DMS53 (cell line): ENCODE results near the gene LHX1.

Experiments used
- DNase-seq: peaks from one replicate; lab custom pipeline; 2025; lab: John Stamatoyannopoulos, UW

LHX1 gene

DNA sequence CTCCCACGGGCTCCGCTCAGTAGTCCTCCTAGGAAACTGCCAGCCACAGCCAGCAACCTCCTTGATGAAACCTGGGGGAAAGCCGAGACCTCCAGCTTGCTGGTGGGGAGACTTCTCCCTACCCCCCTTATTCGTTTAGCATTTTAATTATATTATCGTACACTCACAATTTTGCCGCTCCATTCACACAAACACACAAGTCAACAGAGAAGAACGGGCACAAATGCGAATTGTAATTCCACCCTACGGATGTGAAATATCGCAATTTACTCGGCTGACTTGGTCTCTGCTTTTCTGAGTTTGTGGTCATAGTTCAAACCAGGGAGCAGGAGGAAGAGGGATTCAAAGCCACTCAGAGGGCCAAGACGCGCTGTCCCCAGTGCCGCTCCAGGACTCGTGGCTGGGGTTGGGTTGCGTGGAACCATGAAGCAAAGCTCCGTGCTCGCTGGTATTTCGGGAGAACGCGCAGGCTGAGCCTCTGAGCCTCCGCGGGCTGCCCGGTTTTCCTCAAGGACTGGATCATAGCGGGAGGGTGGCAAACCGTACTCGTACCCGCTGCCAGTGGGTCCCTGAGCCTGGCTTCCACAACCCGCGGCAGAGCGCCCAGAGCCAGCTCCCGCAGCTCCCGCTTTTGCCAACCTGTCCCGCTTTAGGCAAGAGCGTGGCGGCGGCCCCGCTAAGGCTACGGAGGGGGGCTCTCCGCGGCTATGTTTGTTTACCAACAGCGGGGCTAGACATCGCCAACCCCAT is 2.0 kb downstream of the LHX1 start:
- DNase-seq, result peak; percentile 50

DNA sequence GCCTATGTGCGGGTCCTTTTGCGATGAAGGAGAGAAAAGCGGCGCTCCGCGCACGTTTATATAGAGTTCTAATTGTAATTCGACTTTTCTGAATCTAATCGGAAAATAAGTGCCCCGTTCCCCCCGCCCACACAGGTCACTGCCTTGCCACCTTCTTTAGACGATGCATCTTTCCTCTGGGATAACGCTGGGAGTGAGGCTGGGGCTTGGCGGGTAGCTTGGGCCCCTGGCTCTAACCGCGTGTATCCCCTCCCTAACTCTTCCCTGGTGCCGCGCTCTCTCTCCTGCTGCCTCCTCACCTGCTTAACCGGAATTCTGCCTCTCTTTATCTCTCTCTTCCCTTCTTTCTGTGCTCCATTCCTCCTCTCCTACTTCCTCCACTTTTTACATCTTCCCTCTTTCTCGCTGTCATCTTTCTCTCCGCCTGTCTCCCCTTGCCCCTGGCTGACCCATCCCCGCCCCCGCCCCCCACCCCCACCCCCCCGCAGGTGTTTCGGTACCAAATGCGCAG is 2.6 kb downstream of the LHX1 start:
- DNase-seq, result peak; percentile 40

DNA sequence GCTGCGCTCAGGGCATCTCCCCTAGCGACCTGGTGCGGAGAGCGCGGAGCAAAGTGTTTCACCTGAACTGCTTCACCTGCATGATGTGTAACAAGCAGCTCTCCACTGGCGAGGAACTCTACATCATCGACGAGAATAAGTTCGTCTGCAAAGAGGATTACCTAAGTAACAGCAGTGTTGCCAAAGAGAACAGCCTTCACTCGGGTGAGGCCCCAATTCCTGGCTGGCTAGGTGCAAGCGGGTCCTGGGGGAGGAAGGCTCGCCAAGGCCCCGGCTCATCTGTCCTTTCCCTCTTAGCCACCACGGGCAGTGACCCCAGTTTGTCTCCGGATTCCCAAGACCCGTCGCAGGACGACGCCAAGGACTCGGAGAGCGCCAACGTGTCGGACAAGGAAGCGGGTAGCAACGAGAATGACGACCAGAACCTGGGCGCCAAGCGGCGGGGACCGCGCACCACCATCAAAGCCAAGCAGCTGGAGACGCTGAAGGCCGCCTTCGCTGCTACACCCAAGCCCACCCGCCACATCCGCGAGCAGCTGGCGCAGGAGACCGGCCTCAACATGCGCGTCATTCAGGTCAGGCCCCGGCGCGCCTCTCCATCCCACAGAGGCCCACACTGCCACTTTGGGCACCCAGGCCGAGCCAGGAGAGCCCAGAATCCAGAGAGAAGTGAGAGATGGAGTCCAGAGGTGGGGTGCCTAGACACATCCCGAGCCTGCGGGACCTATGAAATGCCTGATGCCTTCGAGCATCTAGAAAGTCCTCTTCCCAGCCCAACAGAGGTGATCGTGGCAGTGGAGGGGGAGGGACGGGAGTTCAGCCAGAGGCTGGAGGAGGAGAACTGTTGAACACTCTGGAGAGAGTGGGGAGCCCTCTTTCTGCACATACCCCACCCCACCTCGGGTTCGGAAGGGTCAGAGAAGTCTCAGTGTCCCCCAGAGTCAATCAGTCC is 3.3 kb downstream of the LHX1 start:
- DNase-seq, result no peak

DNA sequence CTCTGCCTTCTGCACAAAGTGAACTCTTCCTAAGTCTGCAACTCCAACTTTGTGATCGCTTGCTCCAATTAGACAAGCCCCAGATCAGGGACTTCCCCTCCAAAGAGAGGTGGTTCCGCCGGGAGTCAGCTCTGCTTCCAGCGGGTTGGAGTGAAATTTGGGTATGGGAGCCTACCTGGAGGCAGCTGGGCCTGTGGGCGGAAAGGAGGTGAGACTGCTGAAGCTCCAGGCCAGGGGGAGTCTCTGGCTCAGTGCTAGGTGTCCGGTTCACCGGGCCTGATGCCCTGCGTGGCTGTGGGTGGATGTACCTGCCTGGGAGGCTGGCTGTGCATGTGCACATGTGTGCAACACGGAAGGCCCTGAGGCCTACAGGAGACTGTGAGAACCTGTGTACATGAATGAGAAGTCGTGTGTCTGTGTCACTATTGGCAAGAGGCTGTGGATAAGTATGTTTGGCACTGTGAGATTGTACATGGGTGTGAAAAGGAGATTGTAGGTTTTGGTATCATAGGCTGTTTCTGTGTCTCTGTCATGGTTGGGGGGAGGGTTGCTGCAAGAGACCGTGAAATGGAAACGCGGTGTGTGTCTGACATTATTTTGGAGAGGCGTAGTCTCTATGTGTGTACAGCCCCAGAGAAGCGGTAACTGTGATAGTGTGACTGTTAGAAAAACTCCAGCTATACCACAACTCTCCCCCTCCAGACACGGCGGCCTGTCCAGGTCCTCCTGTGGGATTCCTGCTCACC is 4.2 kb downstream of the LHX1 start:
- DNase-seq, result peak; percentile 27

DNA sequence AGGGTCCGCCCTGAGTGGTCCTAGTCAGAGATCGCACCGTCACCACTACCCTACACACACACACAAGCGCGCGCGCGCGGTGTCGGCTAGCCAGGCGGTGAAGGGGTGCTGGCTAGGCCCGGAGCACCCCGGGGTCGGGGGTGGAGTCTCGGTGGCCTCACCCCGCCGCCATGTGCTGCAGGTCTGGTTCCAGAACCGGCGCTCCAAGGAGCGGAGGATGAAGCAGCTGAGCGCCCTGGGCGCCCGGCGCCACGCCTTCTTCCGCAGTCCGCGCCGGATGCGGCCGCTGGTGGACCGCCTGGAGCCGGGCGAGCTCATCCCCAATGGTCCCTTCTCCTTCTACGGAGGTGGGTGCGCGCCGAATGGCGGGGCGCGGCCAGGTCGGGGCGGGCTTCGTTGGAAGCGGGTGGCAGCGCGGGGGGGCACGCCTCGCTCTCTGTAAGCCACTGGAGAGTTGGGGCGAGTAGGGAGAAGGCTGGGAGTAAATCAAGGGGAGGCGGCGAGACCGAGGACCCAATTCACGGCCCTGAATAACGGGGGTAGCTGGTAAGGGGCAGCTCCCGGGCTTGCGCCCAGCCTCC is 4.8 kb downstream of the LHX1 start:
- peak; percentile 56 for DNase-seq

DNA sequence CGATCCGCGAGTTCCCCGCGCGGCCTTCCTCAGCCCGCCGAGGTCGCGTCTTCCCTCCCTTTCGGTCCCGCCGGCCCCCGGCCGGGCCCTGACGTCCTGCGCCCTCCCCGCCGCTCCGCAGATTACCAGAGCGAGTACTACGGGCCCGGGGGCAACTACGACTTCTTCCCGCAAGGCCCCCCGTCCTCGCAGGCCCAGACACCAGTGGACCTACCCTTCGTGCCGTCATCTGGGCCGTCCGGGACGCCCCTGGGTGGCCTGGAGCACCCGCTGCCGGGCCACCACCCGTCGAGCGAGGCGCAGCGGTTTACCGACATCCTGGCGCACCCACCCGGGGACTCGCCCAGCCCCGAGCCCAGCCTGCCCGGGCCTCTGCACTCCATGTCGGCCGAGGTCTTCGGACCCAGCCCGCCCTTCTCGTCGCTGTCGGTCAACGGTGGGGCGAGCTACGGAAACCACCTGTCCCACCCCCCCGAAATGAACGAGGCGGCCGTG is 5.4 kb downstream of the LHX1 start:
- peak; percentile 25 for DNase-seq

DNA sequence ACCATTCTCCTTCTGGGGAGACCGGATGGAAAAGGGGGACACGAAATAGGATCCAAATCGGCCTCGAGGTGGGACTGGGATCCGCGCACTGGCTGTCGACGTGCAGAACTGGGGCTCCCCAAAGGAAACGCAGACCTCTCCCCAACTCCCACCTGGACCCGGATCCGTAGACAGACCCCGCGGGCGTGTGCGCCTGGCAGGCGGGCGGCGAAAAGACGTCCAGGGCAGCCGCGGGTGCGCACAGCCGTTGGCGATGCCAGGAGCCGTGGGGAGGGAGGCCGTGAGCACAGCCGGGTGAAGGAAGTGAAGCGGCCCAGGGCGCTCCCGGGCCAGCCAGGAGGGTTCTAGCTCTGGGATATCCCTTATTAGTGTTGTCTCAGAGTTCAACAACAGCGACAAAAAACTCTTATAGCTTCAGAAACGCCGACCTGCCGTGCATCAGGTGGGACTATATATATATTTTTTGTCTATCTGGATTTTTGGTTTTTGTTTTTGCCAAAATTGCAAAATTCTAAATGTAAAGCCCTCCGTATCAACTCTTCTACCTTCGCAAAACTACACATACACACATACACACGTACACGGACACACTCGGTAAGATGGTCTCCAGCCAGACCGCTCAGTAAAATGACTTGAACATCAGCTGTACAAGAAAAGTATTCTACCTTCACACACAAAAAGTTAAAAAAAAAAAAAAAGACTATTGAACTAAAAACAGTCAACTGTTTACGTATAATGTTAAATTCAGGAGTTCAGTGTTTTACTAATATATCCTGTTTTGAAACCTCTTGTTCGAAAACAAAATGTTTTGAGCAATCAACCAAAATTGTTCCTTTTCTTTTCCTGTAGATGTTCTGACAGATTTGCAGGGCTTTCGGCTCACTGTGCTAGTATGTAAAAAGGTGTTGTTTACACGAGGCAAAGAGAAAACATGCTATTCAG is 6.2 kb downstream of the LHX1 start:
- no peak for DNase-seq

DNA sequence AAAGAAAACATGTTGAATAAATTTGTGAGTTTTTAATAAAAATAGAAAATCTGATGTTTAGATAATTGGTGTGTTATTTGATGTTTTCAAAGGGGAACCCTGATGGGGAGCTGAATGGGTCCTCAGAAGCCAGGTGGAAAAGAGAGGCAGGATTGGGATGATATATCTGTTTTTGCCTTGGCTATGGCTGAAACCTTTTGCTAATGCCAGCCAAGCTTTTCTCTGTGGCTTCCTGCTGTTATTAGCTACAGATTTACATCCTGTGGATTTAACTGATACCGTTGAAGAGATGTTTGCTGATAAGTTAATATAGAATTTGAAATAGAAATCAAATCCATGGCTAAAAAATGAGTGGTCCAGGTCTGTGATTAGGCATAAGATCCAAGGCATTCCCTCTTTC is 7.3 kb downstream of the LHX1 start:
- no peak for DNase-seq

DNA sequence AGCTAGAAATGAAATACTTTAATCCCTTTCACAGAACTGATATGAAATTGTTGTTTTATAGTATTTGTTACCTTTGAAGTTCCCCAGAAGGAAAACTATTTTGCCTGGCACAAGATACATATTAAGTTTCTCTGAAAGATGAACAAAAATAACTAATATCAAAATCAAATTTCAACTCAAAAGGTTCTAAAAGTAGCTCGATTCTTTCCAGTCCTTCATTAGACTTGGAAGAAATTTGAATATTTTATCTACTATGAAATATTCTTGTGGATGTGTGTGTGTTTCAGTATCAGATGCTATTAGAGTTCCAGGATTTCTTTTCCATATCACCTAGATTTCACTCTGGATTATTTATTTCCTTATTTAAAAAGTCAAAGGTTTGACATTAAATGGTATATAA is 7.9 kb downstream of the LHX1 start:
- DNase-seq, result no peak

DNA sequence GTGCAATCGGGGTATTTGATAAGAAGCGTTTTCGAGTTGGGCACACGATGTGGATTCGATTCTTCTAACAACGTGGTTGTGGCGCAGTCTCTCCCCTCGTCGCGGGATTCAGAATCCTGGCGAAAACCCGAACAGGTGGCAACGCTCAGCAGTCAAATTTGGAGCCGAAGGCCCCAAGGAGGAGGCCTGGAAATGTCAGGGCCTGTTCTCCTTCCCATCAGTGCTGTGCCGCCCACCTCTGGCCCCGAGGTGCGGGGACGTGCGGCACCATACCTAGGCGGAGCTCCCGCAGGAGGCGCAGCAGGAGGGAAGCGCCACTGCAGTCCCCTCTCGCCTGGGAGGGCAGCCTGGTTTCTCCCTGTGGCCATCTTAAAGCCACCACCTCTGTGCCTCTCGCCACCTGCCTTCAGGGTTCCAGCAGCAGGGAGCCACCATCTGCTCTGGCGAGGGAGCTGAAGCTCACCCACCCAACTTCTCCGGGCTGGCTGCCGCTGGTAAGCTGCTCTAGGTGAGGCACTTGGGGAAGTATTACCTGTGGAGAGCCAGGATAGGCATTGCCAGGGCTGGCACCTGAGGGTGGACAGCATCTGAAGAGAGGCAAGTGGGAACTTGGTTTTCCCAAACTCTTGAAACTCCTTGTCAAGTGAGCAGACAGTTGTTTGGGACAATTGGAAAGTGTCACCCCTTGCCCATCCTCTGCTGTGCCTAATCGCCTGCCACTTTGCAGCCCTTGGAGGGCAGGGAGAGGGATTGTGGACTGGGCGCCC is 8.9 kb downstream of the LHX1 start:
- DNase-seq, result no peak

DNA sequence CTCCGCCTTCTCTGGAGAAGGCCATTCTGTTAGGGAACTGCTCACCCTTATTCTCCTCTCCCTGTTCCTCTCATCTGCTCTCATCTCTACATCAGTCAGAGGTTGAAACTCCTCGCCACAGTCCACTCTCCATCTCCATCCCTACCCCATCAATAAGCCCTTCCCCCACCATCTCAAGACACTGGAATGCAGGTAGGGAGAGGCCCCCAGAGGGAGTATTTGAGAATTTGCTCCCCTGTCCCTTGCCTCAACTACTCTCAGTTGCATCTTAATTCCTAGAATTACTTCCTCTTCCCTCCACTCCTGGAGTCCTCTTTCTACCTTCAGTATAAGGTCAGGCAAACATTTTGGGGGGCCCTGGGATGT is 9.4 kb downstream of the LHX1 start:
- no peak for DNase-seq

DNA sequence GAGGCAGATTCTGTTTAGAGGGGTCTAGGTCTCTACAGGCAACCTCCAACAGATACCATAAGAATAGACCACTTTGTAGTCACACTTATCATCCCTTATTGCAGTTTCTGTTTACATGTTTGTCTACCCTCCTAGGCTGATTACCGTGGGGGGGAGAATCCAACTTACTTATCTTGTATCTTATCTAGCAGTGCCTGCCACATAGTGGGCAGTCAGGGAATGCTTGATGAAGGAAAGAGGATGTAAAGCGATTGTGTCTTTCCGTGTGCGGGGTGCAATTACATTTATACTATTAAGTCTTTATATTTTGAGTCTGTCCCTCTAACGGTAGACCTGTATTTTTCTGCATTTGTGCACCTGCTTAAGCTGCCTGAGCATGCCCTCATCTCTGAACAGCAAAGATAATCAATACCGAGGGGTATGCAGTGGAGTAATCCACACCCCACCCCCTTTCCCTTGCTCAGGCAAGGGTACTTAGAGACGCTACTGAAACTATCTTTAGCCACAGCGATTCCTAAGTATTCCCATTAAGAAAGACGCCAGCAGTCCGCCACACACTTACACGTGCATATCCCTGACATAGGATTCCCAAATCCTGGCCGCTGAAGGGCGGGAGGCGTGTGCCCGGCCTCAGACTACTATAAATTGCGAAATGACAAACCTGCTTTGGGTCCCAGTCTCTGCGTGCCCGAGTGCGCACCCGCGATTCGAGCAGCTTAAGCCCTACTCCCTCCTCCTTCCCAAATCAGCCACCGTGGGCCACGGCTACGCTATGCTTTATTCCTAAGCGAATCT is 10.8 kb downstream of the LHX1 start:
- DNase-seq, result peak; percentile 41

DNA sequence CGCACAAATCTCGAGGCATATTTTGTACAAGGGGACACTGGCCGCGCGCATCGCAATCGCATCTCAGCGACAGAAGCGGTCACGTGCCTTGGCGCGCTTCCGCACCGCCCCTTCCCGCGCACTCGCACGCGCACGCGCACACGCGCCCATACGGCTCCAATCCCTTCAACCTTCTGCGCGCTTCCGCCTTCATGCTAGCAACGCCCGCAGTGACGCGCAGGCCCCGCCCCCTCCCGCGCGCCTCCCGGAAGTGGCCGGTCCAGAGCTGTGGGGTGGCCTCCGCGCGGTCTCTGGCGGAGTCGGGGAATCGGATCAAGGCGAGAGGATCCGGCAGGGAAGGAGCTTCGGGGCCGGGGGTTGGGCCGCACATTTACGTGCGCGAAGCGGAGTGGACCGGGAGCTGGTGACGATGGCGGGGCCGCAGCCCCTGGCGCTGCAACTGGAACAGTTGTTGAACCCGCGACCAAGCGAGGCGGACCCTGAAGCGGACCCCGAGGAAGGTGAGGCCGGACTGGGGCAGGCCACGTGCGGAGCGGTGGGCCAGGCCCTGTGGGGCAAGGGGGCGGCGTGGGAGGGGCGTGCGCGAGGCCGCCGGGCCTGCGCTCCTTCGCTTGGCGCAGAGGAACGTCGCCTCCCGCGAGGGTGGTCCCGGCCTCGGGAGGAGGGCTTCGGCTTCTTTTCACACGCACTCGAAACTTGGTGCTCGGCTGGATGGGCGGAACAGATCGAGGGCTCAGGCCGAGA is 11.6 kb downstream of the LHX1 start, which contains the start of gene AATF:
Gene AATF, plus strand, starts transcription at position 238 of the 744 bp plus-strand sequence. Its CDS starts 172 bp downstream, at position 410.
- peak; percentile 97 for DNase-seq

DNA sequence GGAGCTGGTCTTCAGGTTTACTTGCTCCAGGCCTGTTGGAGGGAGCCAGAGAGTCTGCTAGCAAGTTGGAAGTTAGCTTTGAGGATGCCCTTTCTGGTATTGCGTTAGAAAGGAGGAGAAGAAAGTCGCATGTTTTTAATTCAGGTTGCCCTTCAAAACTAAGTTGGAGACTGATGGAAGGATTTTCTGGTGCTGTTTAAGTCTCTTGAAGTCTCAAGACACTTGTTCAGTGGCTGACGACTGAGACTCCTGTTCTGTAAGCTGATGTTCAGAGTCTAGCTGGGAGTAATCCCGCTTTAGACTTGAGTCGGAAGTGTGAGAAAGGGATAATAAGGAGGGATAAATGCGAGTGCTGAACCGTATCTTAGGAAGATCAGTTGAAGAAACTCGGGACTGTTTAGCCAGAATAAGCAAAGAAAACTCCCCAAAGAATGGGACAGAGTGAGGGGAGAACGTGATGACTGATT is 12.2 kb downstream of the LHX1 start:
- peak; percentile 55 for DNase-seq

DNA sequence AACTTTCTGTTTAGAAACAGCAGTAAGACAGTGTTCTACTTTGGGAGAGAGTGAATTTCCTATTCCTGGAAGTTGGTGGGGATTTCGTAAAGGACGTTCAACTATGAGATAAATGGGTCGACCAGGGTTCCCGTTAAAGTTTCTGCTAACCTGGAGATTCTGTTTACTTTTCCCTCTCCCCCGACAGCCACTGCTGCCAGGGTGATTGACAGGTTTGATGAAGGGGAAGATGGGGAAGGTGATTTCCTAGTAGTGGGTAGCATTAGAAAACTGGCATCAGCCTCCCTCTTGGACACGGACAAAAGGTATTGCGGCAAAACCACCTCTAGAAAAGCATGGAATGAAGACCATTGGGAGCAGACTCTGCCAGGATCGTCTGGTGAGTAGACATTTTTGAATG is 12.8 kb downstream of the LHX1 start:
- DNase-seq, result no peak

DNA sequence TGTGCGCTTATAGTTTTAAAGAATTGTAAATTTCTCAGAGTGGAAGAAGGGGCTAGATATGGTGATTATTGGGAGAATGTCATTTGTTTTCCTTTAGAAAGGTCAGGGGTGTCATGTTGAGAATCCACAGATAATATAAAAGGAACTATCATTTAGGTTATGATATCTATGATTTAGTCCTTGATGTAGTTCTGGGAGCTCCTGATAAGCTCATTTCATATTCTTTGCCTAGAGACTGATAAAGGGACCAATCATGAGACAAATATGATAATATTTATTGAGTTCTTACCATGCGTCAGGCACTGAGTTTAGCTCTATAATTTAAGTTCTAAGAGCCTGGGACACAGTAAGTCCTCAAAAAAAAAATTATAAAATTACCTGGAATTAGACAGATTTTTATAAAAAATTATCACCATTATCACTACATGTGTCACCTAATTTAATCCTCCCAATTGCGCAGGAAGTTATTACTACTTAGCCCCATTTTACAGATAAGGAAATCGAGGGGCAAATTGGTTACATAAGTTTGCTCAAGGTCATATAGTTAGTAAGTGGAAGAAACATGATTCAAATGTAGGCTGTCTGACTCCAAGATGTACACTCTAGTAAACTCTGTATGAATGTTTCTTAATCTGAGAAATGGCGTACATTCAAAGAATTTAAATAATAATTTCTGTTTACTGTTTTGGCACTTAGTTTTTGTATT is 14.0 kb downstream of the LHX1 start:
- no peak for DNase-seq

DNA sequence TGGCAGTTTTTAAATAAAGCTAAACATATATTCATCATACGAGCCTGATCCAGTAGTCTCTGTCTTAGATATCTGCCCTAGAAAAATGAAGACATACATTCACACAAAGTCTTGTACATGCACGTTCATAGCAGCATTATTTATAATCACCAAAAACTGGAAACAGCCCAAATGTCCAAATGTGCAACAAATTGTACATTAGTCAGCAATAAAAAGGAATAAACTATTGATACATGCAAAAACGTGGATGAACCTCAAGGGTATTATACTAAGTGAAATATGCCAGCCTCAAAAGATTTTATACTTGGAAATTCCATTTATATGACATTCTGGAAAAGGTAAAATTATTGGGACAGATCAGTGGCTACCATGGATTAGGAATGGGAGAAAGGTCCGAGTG is 34.2 kb downstream of the LHX1 start:
- DNase-seq, result no peak
